Peyer's patch (tissue), 4 donors: Measurements from ENCODE around the gene CMTM1. TPM values are rescaled to one million over a fixed set of nuclear protein-coding genes. Genes with fewer than 3 reads are reported as not detected.
A peak's percentile ranks its signal among the peaks of the same experiment; 100 is the strongest.

Source experiments
- DNase-seq, 3 donors: peaks; one replicate each; pipeline ENCODE4 v3.0.0-alpha.2; 2017 to 2019
- H3K27ac ChIP-seq, 4 donors: fragments of 200-600 bp; sonication (generic); one replicate each; pipeline ENCODE4 v1.5.1; 2016 to 2019
- H3K27me3 ChIP-seq, 2 donors: fragments of 200-600 bp; sonication (generic); one replicate each; pipeline ENCODE4 v1.5.1; 2019
- H3K36me3 ChIP-seq, 3 donors: fragments of 200-600 bp; sonication (generic); one replicate each; pipeline ENCODE4 v1.5.1; 2016 to 2019
- H3K4me1 ChIP-seq, 4 donors: fragments of 200-600 bp; sonication (generic); one replicate each; pipeline ENCODE4 v1.5.1; 2016 to 2019
- H3K4me3 ChIP-seq, 4 donors: fragments of 200-600 bp; sonication (generic); 1 replicate in 3 of 4; 2 replicates in 1 of 4; pipeline ENCODE4 v1.5.1; 2016 to 2019; ENCODE audit warnings: mild to moderate bottlenecking in 1 of 4
- H3K9me3 ChIP-seq, 4 donors: fragments of 200-600 bp; sonication (generic); one replicate each; pipeline ENCODE4 v1.5.1; 2016 to 2019; ENCODE audit warnings: mild to moderate bottlenecking in 1 of 4
- POLR2A ChIP-seq, 2 donors: fragments of 450-650 bp; IDR thresholded peaks; one replicate each; pipeline ENCODE4 v1.5.1; 2017; ENCODE audit warnings: antibody characterized with exemption in 2 of 2, mild to moderate bottlenecking in 2 of 2, moderate library complexity in 2 of 2
- total RNA-seq, 4 donors: library from RNA; depleted of rRNA; stranded (reverse); fragments of >200 nt; gene quantifications; one replicate each; pipeline ENCODE4 v1.1.0, GENCODE V29; 2016
- TF ChIP-seq, protein P1 (sequence below), 6 experiments: fragments of 450-650 bp in 4 of 6; fragments of 200-600 bp in 2 of 6; sonication (generic) in 1 of 6; IDR thresholded peaks; one replicate each; pipeline ENCODE4 v1.5.1; 2017 to 2019; ENCODE audit warnings: antibody characterized with exemption in 6 of 6, mild to moderate bottlenecking in 3 of 6, moderate library complexity in 1 of 6

CMTM1 gene, protein sequence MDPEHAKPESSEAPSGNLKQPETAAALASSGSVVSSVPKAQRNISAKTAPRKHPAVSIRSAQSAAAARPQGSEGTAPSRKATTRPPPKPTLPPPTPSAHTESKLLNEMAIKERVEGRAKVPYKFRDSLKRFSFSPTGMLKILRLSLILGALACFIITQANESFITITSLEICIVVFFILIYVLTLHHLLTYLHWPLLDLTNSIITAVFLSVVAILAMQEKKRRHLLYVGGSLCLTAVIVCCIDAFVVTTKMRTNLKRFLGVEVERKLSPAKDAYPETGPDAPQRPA
- 1 to 10 TPM in 3 of 4 donors, not detected in 1; 1.4 to 3.6 (median 2.1) TPM for total RNA-seq

DNA sequence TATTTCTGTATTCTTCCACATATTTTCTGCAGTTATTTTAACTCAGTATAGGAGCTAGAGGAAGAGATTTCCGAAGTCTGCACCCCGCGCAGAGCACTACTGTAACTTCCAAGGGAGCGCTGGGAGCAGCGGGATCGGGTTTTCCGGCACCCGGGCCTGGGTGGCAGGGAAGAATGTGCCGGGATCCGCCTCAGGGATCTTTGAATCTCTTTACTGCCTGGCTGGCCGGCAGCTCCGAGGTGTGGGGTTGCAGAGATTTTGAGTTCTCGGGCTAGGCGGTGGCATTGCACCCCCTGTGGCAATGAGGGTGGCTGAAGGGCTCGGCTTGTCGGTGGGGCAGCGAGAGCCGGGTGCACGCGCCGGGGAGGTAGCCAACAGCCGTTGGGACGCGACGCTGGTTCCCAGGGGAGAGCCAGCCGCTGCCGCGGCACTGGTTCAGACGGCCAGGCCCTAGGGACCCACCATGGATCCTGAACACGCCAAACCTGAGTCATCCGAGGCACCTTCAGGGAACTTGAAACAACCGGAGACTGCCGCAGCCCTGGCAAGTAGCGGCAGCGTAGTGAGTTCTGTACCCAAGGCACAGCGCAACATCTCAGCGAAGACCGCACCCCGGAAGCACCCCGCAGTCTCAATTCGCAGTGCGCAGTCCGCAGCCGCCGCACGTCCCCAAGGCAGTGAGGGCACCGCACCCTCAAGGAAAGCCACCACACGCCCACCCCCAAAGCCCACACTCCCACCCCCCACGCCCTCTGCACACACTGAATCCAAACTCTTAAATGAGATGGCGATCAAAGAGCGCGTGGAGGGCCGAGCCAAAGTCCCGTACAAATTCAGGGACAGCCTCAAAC, at the start of gene CMTM1:
Gene CMTM1 (plus strand): TSS at position 389 of the 851 bp plus-strand sequence. CDS start 75 bp downstream, at position 464.
- H3K36me3 ChIP-seq = peaks cover 0 to 28% (median 0%) of the 10 kb centered on the region in 3 donors
- no peak within 1 kb of the TSS for H3K4me3 ChIP-seq
- H3K4me1 ChIP-seq = peaks cover 0 to 4% (median 0%) of the 10 kb centered on the region in 4 donors
- no peaks in the 10 kb centered on the region for H3K9me3 ChIP-seq
- H3K27ac ChIP-seq = no peak within 1 kb of the TSS
- no peak for DNase-seq
- TF ChIP-seq POLR2A (IDR thresholded peaks at IDR 0.05) = no peak
- TF ChIP-seq, protein P1, sequence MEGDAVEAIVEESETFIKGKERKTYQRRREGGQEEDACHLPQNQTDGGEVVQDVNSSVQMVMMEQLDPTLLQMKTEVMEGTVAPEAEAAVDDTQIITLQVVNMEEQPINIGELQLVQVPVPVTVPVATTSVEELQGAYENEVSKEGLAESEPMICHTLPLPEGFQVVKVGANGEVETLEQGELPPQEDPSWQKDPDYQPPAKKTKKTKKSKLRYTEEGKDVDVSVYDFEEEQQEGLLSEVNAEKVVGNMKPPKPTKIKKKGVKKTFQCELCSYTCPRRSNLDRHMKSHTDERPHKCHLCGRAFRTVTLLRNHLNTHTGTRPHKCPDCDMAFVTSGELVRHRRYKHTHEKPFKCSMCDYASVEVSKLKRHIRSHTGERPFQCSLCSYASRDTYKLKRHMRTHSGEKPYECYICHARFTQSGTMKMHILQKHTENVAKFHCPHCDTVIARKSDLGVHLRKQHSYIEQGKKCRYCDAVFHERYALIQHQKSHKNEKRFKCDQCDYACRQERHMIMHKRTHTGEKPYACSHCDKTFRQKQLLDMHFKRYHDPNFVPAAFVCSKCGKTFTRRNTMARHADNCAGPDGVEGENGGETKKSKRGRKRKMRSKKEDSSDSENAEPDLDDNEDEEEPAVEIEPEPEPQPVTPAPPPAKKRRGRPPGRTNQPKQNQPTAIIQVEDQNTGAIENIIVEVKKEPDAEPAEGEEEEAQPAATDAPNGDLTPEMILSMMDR (IDR thresholded peaks at IDR 0.05) = no peak
- no peaks in the 10 kb centered on the region for H3K27me3 ChIP-seq

DNA sequence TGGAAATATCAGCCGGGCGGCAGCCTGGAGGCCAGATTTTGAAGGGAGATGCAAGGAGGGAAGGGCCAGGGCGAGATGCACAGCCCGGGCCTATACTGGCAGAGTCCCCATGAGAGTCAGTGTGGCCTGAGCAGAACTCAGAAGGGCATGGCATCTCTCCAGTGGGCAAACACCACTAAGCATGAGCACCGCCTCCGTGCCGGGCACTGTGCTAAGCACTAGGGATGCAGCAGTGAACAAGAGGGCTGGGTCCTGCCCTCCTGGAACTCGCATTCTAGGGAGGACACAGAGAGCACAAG, 49.8 kb upstream of the CMTM1 start:
- peak overlapping the region; percentile 83 to 99 (median 92) for H3K27ac ChIP-seq
- peaks cover 0 to 2% (median 0%) of the 10 kb centered on the region in 3 donors for H3K36me3 ChIP-seq
- peak overlapping the region in 2 of 4 donors; percentile 27 to 31 for H3K4me3 ChIP-seq
- H3K27me3 ChIP-seq = no peaks in the 10 kb centered on the region
- peaks cover 17 to 52% (median 40%) of the 10 kb centered on the region in 4 donors for H3K4me1 ChIP-seq
- TF ChIP-seq, protein P1 (IDR thresholded peaks at IDR 0.05) = no peak
- no peak for TF ChIP-seq POLR2A (IDR thresholded peaks at IDR 0.05)
- no peak for DNase-seq
- H3K9me3 ChIP-seq = no peaks in the 10 kb centered on the region

DNA sequence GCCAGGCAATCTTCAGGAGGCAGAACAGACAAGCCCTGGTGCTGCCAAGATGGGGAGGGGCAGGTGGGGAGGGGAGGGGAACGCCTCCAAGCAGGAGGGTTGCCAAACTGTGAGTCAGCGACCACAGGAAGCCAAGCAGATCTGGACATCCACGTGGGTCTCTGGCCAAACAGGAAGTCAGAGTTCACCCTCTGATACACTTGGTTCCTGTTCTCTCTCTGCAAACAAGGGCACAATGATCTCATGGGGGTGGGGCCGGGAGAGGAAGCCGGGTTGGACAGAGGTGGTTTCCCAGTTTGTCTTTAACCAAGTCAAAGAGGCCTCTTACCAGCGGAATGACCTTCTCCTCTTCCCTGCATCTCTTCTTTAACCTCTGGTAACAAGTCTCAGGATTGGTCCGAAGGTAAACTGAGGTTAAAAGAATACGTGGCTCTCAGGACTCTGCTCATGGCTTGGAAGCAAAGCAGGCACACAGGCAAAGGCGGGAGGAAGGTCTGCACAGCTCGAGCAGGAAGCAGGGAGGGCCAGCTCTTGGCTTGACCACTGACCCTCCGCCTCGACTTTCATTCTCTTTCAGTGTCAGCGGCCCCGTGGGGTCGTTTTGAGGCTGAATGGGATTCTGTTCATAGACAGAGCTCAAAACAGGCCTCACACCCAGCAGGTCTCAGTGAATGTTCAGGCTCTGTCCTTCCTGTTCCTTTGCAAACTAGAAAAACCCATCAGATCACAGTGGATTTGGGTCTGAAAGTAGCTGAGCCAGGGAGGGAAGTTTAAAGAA, 49.2 kb upstream of the CMTM1 start:
- Histone ChIP-seq H3K27me3 (no peaks in the 10 kb centered on the region), H3K27ac (peak overlapping the region; percentile 83 to 99 (median 92)), H3K36me3 (no peaks in the 10 kb centered on the region), H3K4me1 (peaks cover 17 to 54% (median 46%) of the 10 kb centered on the region in 4 donors), H3K4me3 (peak overlapping the region in 3 of 4 donors; percentile 27 to 34 (median 31)), H3K9me3 (no peaks in the 10 kb centered on the region)
- DNase-seq = peak; percentile 96 to 98 (median 97)
- peak in 1 of 2 donors; percentile 70 for TF ChIP-seq POLR2A (IDR thresholded peaks at IDR 0.05)
- TF ChIP-seq, protein P1 (IDR thresholded peaks at IDR 0.05) = peak in 1 of 6 experiments; percentile 8

DNA sequence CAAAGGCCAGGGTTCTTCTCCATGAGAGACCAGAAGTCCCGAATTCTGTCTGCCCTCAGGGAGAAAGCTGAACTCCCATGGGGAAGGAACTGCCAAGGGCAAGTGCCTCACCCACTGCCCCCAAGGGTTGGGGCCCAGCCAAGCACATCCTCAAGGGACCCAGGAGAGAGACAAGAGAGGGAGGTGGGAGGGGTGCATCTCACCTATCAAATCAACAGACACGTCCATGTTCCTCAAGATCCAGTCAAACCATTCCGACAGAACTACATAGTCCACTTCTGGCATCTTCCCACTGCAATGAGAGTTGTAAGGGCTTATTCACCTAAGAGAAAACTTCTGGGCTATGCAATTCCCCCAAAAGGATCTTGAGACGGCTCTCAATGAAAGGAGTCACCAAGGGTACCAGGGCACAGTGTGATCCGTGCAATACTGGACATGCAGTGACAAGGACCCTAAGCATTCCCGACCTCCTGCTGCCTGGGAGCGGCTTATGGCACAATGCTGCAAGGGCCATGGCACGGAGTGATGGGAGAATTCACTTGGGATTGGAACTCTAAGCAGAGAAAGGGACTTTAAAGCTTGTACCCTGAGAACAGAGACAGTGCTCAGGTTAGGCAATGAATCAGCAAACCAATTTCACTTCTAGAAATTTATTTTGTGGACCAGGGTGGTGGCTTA, 48.5 kb upstream of the CMTM1 start:
- peaks cover 17 to 60% (median 53%) of the 10 kb centered on the region in 4 donors for H3K4me1 ChIP-seq
- no peaks in the 10 kb centered on the region for H3K27me3 ChIP-seq
- H3K9me3 ChIP-seq = no peaks in the 10 kb centered on the region
- peak overlapping the region; percentile 83 to 99 (median 92) for H3K27ac ChIP-seq
- H3K4me3 ChIP-seq = peak overlapping the region in 2 of 4 donors; percentile 31 to 34
- no peak for TF ChIP-seq POLR2A (IDR thresholded peaks at IDR 0.05)
- TF ChIP-seq, protein P1 (IDR thresholded peaks at IDR 0.05) = no peak
- peak in 2 of 3 donors; percentile 16 to 54 for DNase-seq
- no peaks in the 10 kb centered on the region for H3K36me3 ChIP-seq
